Heart left ventricle (tissue), 16 donors: ENCODE results near the gene DHPS. TPM values are rescaled to one million over a fixed set of nuclear protein-coding genes. Genes with fewer than 3 reads are reported as not detected.
"Not testable (repeated sequence)": the region's sequence is repeated elsewhere in the genome, so short reads cannot be mapped to it uniquely, and the experiment has no call there.

ENCODE experiments used
- ATAC-seq, 4 donors: fragments of 200-7000 bp; cut with Tn5 transposase; one replicate each; pipeline ENCODE4 v1.9.1; 2020 to 2022; ENCODE audit warnings: moderate library complexity in 4 of 4, mild to moderate bottlenecking in 3 of 4, moderate number of reproducible peaks in 1 of 4
- DNase-seq, 5 donors: peaks; one replicate each; pipeline ENCODE4 v3.0.0-alpha.2; 2020
- H3K27ac ChIP-seq, 12 donors: fragments of 200-600 bp; sonication (generic) in 4 of 12; one replicate each; pipeline versions ENCODE4 v1.5.0 to v1.8.0; 2016 to 2022; ENCODE audit warnings: mild to moderate bottlenecking in 2 of 12
- H3K27me3 ChIP-seq, 9 donors: fragments of 200-600 bp; sonication (generic) in 2 of 9; one replicate each; pipeline versions ENCODE4 v1.5.1 to v1.8.0; 2016 to 2022; ENCODE audit warnings: mild to moderate bottlenecking in 3 of 9
- H3K36me3 ChIP-seq, 9 donors: fragments of 200-600 bp; sonication (generic) in 2 of 9; one replicate each; pipeline versions ENCODE4 v1.5.0 to v1.8.0; 2018 to 2022; ENCODE audit warnings: mild to moderate bottlenecking in 2 of 9
- H3K4me1 ChIP-seq, 12 donors: fragments of 200-600 bp; sonication (generic) in 4 of 12; one replicate each; pipeline versions ENCODE4 v1.5.0 to v1.8.0; 2016 to 2022; ENCODE audit warnings: mild to moderate bottlenecking in 3 of 12
- H3K4me3 ChIP-seq, 12 donors: fragments of 200-600 bp; sonication (generic) in 4 of 12; one replicate each; pipeline versions ENCODE4 v1.5.0 to v1.8.0; 2017 to 2022; ENCODE audit warnings: mild to moderate bottlenecking in 9 of 12, moderate library complexity in 4 of 12
- H3K9me3 ChIP-seq, 12 donors: fragments of 200-600 bp; sonication (generic) in 4 of 12; one replicate each; pipeline versions ENCODE4 v1.5.0 to v1.8.0; 2016 to 2022; ENCODE audit warnings: mild to moderate bottlenecking in 1 of 12
- CTCF ChIP-seq, 12 donors: fragments of 200-600 bp; sonication (generic) in 4 of 12; IDR thresholded peaks; one replicate each; pipeline versions ENCODE4 v1.5.0 to v1.8.0; 2018 to 2022; ENCODE audit warnings: antibody characterized with exemption in 12 of 12, mild to moderate bottlenecking in 5 of 12
- POLR2A ChIP-seq, 2 donors: fragments of 450-650 bp; IDR thresholded peaks; one replicate each; pipeline ENCODE4 v1.6.1; 2017; ENCODE audit warnings: antibody characterized with exemption in 2 of 2, mild to moderate bottlenecking in 2 of 2, moderate library complexity in 2 of 2
- WGBS, 4 donors: extraction: QIAGEN DNeasy Blood & Tissue Kit in 2 of 4; methylation state at CpG; one replicate each; pipeline versions ENCODE4 v1.1.5 to v1.1.7; 2013 to 2018; 5-methylcytosine and 5-hydroxymethylcytosine counted together
- intact Hi-C, 10 donors: fragments of 100-400 bp; cut with DNase I; formaldehyde crosslinking; loops; one replicate each; pipeline versions ENCODE4 v1.11.1 to v1.14.2; 2022
- polyA plus RNA-seq, 2 donors: library from polyadenylated mRNA; stranded (reverse); fragments of 200-250 nt; gene quantifications; one replicate each; pipeline ENCODE4 v1.2.3, GENCODE V29; 2013
- total RNA-seq, 9 donors: library from RNA; depleted of rRNA in 2 of 9; stranded (reverse); fragments of >200 nt in 2 of 9; fragmentation: NEBNext Ultra II Directional in 3 of 9; extraction: Animal tissue kit (Norgen Biotek cat#: 25700) in 3 of 9; gene quantifications; one replicate each; pipeline versions ENCODE4 v1.1.0 to v1.2.4, GENCODE V29; 2016 to 2023
- donor health status: ischemic (EF 13 %, LVEDD 7.1; RV severe dilation, severe dysfunction).
- donor health status: healthy with polysubstance abuse.
- donor health status: DM: no; HTN: yes; CAD: no.
- donor health status: DM: no; HTN: no; CAD: no.
- donor health status: ischemic (EF 25% LVEDD 6.9; RV normal size, moderate dysfunction).
- donor health status: ischemic (EF 25% LVEDD 5.7; RV mildly dilated, moderate dysfunction).
- donor health status: healthy.
- donor health status: DM: yes; HTN: yes; CAD: no.
- donor health status: ischemic (EF 35%, LVEDD 5.7; RV mildly dilated, moderate dysfunction).
- donor health status: nonischemic (EF 11% LVEDD 7.7; RV severe dilation, severe dysfunction).
- donor health status: DM: yes; HTN: yes; CAD: no.
- donor health status: PGD.
- donor health status: ischemic (EF 29% LVEDD 5.4; RV normal size, mild dysfunction).
- donor health status: nonischemic (EF 23%, LVEDD 6.1; RV moderate dilation, normal function).

Gene DHPS
- total and polyA plus RNA-seq, 11 donors, result 47.6 to 121 (median 55.9) TPM

GRCh38 chr19:12648088-12648487, 33.6 kb downstream of the DHPS start:
- intact Hi-C loops, result no loop called here
- Histone ChIP-seq H3K36me3 (peaks cover 0 to 23% (median 0%) of the 10 kb centered on the region in 9 donors), H3K9me3 (no peaks in the 10 kb centered on the region), H3K4me1 (peaks cover 3 to 18% (median 10%) of the 10 kb centered on the region in 12 donors), H3K4me3 (peak overlapping the region in 11 of 12 donors; percentile 5 to 44 (median 37)), H3K27me3 (no peaks in the 10 kb centered on the region), H3K27ac (no peak overlapping the region)
- 10 to 18% (median 15%) methylated on average over 15 to 29 of the region's 29 CpGs for WGBS, 4 donors
- ATAC-seq (peak in 3 of 4 donors; percentile 49 to 59 (median 57)), DNase-seq (no peak)
- TF ChIP-seq CTCF (IDR thresholded peaks at IDR 0.05) (peak in 9 of 12 donors; percentile 13 to 47 (median 20)), POLR2A (IDR thresholded peaks at IDR 0.05) (no peak)

GRCh38 chr19:12647490-12648071, 34.1 kb downstream of the DHPS start:
- ATAC-seq (peak; percentile 30 to 93 (median 86)), DNase-seq (peak in 3 of 5 donors; percentile 67 to 81 (median 77))
- Histone ChIP-seq H3K4me3 (peak overlapping the region in 11 of 12 donors; percentile 5 to 44 (median 37)), H3K27me3 (no peaks in the 10 kb centered on the region), H3K9me3 (no peaks in the 10 kb centered on the region), H3K4me1 (peaks cover 3 to 18% (median 10%) of the 10 kb centered on the region in 12 donors), H3K27ac (no peak overlapping the region), H3K36me3 (peaks cover 0 to 23% (median 0%) of the 10 kb centered on the region in 9 donors)
- WGBS, 4 donors, result 14 to 21% (median 18%) methylated on average over 30 to 31 of the region's 31 CpGs
- intact Hi-C loops, result no loop called here
- TF ChIP-seq CTCF (IDR thresholded peaks at IDR 0.05) (no peak), POLR2A (IDR thresholded peaks at IDR 0.05) (no peak)

- Histone ChIP-seq H3K4me1 (peaks cover 3 to 18% (median 10%) of the 10 kb centered on the region in 12 donors), H3K36me3 (peaks cover 0 to 20% (median 0%) of the 10 kb centered on the region in 9 donors), H3K9me3 (no peaks in the 10 kb centered on the region), H3K27ac (no peak overlapping the region), H3K4me3 (no peak overlapping the region), H3K27me3 (no peaks in the 10 kb centered on the region)
- ATAC-seq, result no peak
- DNase-seq, result no peak
- intact Hi-C loops, result no loop called here
- 82 to 87% (median 86%) methylated on average over 8 of the region's 8 CpGs for WGBS, 4 donors
- TF ChIP-seq CTCF (IDR thresholded peaks at IDR 0.05), result no peak
- no peak for TF ChIP-seq POLR2A (IDR thresholded peaks at IDR 0.05)
Observed at GRCh38 chr19:12647047-12647446, 34.6 kb downstream of the DHPS start.

GRCh38 chr19:12646551-12646950, 35.1 kb downstream of the DHPS start:
- intact Hi-C loops, result no loop called here
- peaks cover 0 to 15% (median 0%) of the 10 kb centered on the region in 9 donors for H3K36me3 ChIP-seq
- DNase-seq (no peak), ATAC-seq (no peak)
- no peaks in the 10 kb centered on the region for H3K27me3 ChIP-seq
- no peak for TF ChIP-seq POLR2A (IDR thresholded peaks at IDR 0.05)
- TF ChIP-seq CTCF (IDR thresholded peaks at IDR 0.05), result no peak
- H3K9me3 ChIP-seq, result no peaks in the 10 kb centered on the region
- peaks cover 3 to 18% (median 10%) of the 10 kb centered on the region in 12 donors for H3K4me1 ChIP-seq
- H3K27ac ChIP-seq, result no peak overlapping the region
- WGBS, 4 donors, result 77 to 90% (median 84%) methylated on average over 10 of the region's 10 CpGs
- H3K4me3 ChIP-seq, result no peak overlapping the region

- DNase-seq, H3K27ac ChIP-seq, H3K4me3 ChIP-seq, intact Hi-C loops, ATAC-seq, H3K9me3 ChIP-seq, H3K36me3 ChIP-seq, H3K27me3 ChIP-seq: not testable (repeated sequence)
- H3K4me1 ChIP-seq, result peaks cover 3 to 27% (median 16%) of the 10 kb centered on the region in 12 donors
- WGBS, 4 donors, result 95 to 97% (median 96%) methylated on average over 14 of the region's 14 CpGs
Observed at GRCh38 chr19:12643716-12644115, 38.0 kb downstream of the DHPS start.
